Activated T-cell treated with anti-CD3 and anti-CD28 coated beads for 48 hours (primary cell): ENCODE results near the gene AIP.
"Not testable (repeated sequence)": the region's sequence is repeated elsewhere in the genome, so short reads cannot be mapped to it uniquely, and the experiment has no call there.

Experiments used
- DNase-seq: peaks from one replicate; pipeline ENCODE4 v3.0.0-alpha.2; 2020; ENCODE audit warnings: low read depth

The AIP gene

GRCh38 chr11:67468759-67469507 lies 13.9 kb upstream of the AIP start, which contains the start of gene TMEM134:
TMEM134 (minus strand) TSS chr11:67469251; CDS start chr11:67469192, 59 bp downstream.
- peak; percentile 89 for DNase-seq

- no peak for DNase-seq
These were observed 13.4 kb upstream of the AIP start for GRCh38 chr11:67469508-67469811.

GRCh38 chr11:67470337-67471002 lies 12.4 kb upstream of the AIP start:
- DNase-seq: no peak

DNA sequence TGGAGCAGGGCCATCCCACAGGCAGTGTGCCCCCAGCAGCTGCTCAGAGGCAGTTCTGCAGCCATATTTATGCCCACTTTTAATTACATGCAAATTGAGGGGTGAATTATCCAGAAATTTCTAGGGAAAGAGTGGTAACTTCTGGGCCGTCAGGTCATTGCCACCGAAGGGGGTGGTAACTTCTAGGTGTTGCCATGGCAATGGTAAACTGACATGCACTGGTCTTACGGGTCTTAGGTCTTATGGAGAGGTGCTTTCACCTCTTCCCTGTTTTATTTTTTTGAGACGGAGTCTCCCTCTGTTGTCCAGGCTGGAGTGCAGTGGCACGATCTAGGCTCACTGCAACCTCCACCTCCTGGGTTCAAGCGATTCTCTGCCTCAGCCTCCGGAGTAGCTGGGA lies 9.9 kb upstream of the AIP start:
- no peak for DNase-seq

GRCh38 chr11:67476692-67477091 lies 6.1 kb upstream of the AIP start:
- not testable (repeated sequence) for DNase-seq

- DNase-seq: not testable (repeated sequence)
These were observed 5.3 kb upstream of the AIP start for GRCh38 chr11:67477344-67478050.

- DNase-seq: no peak
These were observed 475 bp upstream of the AIP start for GRCh38 chr11:67482275-67482826.

- DNase-seq: peak; percentile 35
These were observed 1.2 kb downstream of the AIP start for GRCh38 chr11:67483831-67484665.

DNA sequence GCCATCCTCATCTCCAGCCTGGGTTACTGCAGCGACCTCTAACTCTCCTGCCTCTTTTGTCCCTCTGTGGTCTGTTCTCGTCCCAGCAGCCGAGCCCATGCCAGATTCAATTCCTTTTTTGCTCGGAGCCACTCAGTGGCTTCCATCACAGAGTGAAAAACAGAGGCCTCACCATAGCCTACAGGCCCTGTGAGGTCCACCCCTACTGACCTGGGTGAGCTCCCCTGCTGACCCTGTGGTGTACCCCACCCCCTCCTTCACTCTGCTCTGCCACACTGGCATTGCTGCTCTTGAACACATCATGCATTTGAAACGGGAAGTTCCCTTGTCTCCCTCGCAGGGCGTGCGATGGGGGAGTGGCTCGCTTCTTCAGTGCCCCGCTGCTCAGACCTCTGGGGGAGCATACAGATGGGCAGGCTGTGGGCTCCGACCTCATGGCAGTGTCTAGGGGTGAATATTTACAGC lies 2.1 kb downstream of the AIP start:
- peak; percentile 72 for DNase-seq

DNA sequence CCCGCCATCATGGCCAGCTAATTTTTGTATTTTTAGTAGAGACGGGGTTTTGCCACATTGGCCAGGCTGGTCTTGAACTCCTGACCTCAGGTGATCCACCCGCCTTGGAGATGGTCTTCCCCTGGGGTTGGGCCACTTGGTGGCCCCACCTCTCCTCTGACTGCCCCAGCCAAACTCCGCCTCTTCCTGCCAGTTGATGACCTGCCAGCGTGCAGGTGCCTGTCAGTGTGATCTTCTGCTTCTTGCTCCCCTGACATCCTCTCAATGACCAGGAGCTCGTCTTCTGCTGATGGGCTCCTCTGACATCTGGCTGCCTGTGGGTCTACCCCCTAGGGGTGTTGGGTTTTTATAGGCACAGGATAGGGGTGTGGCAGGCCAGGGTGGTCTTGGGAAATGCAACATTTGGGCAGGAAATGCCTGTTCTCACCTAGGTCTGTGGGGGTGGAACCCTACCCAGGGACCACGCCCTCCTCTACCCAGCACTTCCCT lies 3.1 kb downstream of the AIP start:
- peak; percentile 67 for DNase-seq

GRCh38 chr11:67486481-67487195 lies 3.8 kb downstream of the AIP start:
- peak; percentile 55 for DNase-seq

- no peak for DNase-seq
These were observed 6.5 kb downstream of the AIP start for GRCh38 chr11:67489203-67489884.

DNA sequence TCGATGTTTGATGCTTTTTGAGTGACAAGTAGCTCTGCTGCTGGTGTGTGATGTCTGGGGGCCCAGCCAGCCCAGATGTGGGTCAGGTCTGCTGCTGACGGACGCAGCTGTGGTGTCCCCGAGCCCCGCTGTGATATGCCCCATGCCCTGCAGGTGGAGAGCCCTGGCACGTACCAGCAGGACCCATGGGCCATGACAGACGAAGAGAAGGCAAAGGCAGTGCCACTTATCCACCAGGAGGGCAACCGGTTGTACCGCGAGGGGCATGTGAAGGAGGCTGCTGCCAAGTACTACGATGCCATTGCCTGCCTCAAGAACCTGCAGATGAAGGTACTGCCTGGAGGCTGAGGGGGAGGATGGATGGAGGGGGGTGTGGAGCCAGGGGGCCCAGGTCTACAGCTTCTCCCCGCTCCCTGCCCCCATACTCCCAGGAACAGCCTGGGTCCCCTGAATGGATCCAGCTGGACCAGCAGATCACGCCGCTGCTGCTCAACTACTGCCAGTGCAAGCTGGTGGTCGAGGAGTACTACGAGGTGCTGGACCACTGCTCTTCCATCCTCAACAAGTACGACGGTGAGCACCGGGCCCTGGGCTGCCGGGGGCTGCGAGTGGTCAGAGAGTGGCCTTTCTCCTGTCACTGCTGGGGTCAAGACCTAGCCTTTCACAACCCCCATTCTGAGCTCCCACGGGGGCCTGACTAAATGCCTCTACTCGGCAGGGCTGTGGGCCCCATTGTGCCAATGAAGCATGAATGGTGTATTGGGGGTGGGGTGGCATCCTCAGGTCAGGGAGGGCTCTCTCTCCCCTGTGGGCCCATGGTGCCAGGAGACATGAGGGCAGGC lies 7.3 kb downstream of the AIP start:
- no peak for DNase-seq

DNA sequence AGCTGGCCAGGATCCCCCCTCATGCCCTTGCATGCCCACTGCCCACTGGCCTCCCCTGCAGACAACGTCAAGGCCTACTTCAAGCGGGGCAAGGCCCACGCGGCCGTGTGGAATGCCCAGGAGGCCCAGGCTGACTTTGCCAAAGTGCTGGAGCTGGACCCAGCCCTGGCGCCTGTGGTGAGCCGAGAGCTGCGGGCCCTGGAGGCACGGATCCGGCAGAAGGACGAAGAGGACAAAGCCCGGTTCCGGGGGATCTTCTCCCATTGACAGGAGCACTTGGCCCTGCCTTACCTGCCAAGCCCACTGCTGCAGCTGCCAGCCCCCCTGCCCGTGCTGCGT lies 7.9 kb downstream of the AIP start:
- DNase-seq: no peak

- DNase-seq: no peak
These were observed 8.6 kb downstream of the AIP start for GRCh38 chr11:67491276-67492068.

DNA sequence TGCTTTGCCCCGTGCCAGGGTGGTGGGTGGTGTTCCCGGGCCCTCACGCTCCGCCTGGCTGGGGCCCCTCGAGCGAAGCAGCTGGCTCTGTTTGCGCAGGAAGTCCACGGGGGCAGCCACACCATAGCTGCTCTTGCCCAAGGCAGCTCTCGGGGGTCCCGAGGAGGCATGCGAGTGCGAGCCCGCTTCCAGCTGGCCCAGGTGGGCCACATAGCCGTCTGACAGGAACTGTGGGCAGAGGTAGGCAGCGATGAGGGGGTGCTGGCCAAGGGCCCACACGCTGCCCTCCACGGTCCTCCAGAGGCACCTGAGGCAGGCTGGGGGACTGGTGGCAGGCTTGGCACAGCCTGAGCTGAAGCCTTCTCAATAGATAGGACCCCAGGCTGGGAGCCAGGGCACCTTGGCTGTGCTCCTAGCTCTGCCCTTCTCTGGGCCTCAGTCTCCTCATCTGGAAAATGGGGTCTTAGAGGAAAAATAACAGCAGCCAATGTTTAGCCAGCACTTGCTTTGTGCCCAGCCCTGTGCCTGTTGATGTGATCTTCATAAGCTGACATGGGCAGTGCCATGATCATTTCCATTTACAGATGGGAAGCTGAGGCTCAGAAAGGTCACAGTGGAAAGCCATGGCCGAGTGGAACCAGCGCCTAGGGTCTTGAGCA lies 9.4 kb downstream of the AIP start:
- no peak for DNase-seq

DNA sequence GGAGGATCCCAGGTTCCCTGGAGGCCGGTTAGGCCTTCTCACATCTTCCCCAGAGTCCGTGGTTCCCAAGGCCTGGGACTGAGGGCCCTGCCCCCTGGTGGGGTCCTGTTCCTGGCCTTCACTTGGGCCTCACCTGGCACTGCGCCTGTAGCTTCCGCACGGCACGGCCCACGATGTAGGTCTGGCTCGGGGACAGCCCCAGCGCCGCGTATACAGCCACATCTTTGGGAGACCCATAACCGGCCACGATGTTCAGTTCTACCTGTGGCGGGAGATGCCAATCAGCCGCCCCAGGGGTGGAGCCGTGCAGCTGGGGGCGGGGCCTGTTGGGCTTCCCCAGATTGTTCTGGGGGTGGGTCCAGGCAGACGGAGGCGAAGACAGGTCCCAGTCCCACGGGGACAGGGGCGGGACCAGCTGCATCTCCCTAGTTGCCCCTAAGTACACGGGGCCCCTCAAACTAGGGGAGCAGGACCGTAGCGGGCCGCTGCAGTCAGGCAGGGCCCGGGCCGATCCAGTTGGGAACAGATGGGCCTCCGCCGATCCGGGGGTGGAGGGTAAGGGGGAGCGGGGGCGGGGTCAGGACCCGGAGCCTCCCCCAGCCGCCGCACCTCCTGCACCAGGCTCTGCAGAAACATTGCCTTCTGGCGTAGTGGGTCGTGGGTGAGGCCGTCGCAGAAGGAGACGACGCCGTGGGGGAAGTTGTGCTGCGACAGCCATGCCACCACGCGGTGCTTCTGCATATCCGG lies 10.1 kb downstream of the AIP start:
- DNase-seq: no peak
